ENCODE measurements around the gene HMHB1.

The HMHB1 gene

DNA sequence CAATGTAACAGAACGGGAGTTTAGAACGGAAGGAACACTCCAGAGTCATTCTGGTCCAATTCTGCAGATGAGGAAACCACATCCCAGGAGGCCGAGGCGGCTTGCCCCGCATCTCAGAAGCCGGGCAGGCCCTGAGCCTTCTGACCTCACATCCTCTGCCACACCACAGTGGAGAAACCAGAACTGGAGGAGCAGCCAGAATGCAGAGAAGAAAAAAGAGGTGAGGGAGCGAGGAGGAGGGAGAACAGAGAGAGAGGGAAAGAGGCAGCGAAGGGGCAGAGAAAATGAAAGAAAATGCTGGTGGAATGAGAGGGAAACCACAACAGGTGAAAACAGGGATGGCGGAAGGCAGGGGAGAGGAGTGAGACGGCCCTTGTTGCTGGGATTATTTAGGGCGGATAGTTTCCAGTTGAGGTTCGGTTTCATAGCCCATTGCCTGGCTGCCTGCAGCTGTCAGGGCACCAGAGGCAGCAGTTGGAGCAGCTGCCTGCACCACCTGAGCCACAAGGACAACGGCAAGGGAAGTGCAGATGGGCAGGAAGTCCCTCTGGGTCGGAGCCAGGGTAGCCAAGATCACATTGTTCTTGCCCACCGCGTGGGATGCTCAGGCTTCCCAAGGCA, at the start of gene HMHB1:
TSS of gene HMHB1 (plus strand) at position 77 of the 621 bp plus-strand sequence.
- no peak for DNase-seq

DNA sequence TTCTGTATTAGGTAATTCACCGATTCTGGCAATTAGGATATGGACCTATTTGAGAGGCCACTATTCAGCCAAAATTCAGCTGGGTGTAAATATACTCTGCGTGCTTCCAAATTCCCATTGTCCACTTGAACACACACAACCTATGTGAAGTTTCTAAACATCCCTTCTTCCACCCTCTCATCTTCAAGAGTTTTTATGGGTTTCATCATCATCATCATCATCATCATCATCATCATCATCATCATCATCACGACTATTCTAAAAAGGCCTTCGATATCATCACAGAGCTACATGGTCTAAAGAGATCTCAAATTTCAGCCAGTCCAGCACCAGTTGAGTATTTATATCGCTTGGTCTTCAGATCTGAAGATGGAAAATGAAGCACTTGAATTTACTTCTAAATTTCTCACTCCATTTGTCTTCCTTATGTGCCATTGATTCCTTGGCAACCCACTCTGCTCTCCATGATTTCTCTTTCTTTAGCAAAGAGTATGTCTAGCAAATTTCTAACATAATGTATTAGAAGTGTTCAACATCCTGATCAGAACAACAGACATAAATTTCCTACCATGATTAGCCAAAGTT, 49.2 kb upstream of the HMHB1 start:
- DNase-seq: no peak

DNA sequence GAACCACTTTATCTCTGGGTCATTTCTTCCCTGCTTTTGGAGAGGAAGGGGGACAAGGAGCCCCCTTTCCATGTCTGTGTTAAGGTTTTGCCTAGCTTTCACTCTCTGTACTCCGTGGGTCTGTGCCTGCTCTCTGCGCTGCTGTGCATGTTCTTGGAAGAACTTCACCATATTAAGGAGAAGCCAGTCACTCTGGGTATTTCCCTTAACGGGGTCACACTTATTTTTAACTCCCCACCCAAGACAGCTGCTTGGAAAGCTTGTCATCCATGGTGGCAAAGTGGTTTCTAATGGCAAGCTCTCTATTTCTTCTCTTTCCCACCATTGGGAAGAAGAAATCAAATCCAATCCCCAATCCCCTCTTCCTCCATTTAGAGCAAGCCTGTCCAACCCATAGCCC, 44.8 kb upstream of the HMHB1 start:
- no peak for DNase-seq

- DNase-seq: no peak
These were observed 42.8 kb upstream of the HMHB1 start for GRCh38 chr5:143769026-143769786.

- no peak for DNase-seq
These were observed 41.5 kb upstream of the HMHB1 start for GRCh38 chr5:143770450-143770849.

DNA sequence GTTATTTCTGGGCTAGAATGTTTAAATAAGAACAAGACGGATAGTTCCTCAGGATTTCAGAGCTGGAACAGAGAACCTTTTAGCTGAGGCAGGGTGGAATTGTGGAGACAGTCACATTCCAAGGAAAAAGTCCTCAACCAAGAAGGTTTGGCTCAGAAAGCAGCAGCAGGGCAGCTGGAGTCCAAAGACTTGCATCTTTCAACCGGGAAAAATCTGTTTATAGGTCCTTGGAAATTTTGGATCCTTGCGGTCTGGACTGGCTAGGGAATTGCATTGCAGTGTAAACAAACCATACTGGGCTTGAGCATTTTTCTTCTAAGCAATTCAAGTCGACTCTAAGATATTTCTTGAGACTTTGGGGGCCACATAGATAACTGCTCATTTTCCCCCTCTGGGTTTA, 40.8 kb upstream of the HMHB1 start:
- no peak for DNase-seq

- DNase-seq: no peak
These were observed 40.4 kb upstream of the HMHB1 start for GRCh38 chr5:143771602-143772001.

DNA sequence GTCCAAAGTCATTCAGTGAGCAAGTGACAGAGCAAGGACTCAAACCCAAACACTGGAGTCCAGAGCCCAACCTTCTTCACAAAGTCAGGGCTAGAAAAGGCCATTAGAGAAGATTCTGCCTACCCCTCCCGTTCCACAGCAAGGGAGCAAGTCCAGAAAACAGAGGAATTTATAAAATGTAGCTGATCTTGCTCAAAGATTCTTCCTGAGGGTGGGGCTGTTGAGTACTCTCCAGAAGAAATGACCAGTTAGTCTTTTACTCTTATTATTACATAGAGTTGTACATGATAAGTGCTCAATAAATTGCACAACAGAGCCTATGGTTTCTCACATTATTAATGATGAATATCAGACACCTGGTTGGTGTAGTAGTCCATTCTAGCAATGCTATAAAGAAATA, 39.3 kb upstream of the HMHB1 start:
- DNase-seq: no peak

GRCh38 chr5:143775258-143775657, 36.7 kb upstream of the HMHB1 start:
- no peak for DNase-seq

GRCh38 chr5:143776951-143777350, 35.0 kb upstream of the HMHB1 start:
- DNase-seq: no peak

GRCh38 chr5:143779506-143779905, 32.5 kb upstream of the HMHB1 start:
- DNase-seq: no peak

- DNase-seq: no peak
These were observed 29.9 kb upstream of the HMHB1 start for GRCh38 chr5:143781993-143782520.

DNA sequence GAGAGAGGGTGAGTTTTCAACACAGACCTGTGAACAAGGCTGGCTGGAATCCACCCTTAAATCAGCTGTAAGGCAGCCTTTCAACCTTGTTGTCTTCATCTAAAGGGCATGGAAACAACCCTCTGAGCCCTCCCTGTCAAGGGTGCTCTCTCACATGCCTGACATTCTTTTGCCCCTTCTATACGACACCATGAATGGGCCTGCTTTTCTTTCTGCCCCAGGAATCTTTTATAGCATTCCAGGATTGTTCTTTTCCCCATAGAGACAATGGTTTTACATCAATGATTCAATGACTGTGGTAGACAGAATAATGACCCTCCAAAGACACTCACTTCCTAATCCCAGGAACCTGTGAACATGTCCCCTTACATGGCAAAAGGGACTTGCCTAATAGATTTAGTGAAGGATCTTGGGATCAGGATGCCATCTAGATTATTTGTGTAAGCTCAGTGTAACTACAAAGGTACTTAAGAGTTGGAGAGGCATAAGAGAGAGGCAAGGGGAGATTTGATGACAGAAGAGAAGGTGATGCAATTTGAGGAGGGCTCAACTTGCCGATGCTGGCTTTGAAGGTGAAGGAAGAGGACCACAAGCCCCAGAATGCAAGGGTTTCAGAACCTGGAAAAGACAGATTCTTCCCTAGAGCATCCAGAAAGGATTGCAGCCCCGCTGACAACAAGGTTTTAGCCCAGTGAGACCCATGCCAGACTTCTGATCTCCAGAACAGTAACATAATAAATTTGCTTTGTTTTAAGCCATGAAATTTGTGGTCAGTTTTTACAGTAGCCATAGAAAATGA, 29.2 kb upstream of the HMHB1 start:
- no peak for DNase-seq

- DNase-seq: no peak
These were observed 23.6 kb upstream of the HMHB1 start for GRCh38 chr5:143788401-143788800.

DNA sequence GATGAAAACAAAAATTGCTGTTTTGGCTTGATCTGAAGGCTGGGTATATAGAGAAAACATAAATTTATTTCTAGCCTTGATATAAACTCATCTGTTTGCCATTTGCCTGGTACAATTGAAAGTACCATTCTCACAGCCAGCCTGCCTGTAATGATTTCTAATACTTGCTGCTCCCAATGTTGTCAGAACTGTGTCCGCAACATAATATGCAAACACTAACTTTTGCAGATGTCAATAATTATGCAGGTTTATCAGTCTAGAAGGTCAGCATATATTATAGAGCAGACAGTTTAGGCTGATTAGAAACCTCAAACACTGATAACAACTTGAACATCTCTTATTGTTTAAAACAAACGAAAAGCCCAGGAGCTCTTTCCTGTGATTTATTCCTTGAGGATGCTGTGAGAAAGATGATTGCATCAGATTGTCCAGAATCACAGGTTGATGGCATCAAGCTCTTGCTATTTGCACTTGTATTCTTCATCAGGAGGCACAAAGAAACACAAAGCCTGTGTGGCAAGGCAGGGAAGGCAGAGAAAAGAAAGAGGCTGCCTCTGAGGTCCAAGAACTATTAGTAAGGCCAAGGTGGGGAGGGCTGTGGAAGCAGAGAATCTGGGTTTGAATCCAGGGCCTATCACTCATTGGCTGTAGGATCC, 21.4 kb upstream of the HMHB1 start:
- DNase-seq: no peak

DNA sequence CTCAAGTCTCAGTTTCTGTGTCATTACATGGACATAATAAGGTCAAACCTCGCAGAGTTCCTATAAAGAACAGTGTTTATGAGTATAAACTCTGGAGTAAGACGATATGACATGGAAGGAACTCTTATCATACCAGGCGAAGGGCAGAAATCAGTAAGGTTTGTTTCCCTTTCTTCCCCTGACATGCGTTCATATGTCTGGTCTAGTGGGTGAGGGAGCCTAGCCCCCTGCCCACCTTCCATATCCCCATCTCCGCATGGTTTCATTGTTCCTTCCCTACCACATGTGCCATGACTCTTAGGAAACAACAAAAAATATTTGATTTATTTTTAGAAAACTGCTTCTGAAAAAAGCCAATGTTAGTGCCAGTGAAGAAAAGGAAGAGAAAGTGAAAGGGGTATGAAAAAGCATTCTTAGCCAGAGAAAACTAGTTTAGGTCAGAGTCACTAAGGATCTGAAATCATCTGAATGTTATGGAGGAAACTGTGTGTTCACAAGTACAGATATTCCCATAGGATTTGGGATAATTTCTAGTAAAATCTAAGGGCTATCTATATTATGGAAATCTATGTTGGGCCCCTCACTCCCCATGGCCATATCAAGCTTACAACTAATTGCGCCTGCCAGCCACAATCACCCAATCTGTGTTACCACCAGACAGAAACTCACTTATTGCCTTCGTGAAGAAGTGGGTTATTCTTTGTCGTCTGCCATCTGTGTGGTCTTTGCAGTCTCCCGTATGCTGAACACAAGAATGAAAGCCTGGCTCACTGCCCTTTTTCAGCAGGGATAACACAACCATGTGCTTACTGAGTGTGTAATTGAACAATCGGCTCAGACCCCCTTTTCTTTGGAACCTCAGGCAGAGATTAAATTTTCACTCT, 19.9 kb upstream of the HMHB1 start:
- no peak for DNase-seq

- DNase-seq: no peak
These were observed 18.7 kb upstream of the HMHB1 start for GRCh38 chr5:143793249-143793648.

GRCh38 chr5:143796125-143796524, 15.8 kb upstream of the HMHB1 start:
- no peak for DNase-seq

- DNase-seq: no peak
These were observed 15.2 kb upstream of the HMHB1 start for GRCh38 chr5:143796753-143797152.

GRCh38 chr5:143800715-143801114, 11.2 kb upstream of the HMHB1 start:
- DNase-seq: no peak

- DNase-seq: no peak
These were observed 10.6 kb upstream of the HMHB1 start for GRCh38 chr5:143801252-143801939.
